GM23338 (cell line): ENCODE results near the gene PPL. TPM values are rescaled to one million over a fixed set of nuclear protein-coding genes. Genes with fewer than 3 reads are reported as not detected.

Experiments
- ATAC-seq: fragments of 200-7000 bp; cut with Tn5 transposase; 3 replicates; pipeline ENCODE4 v1.9.1; 2020
- DNase-seq: peaks from one replicate; pipeline ENCODE4 v3.0.0-alpha.2; 2015; ENCODE audit warnings: low spot score
- H2AFZ ChIP-seq: fragments of 200-600 bp; sonication (generic); 2 replicates; pipeline ENCODE4 v1.8.0; 2016; ENCODE audit warnings: antibody characterized with exemption, mild to moderate bottlenecking, moderate library complexity
- H3F3A ChIP-seq: fragments of 200-600 bp; sonication (generic); replicated peaks from 2 replicates; pipeline ENCODE4 v1.8.0; 2017; ENCODE audit warnings: antibody characterized with exemption, mixed run types, low read depth
- H3K27ac ChIP-seq: fragments of 200-600 bp; sonication (generic); 2 replicates; pipeline ENCODE4 v1.6.1; 2016; ENCODE audit warnings: low read depth
- H3K27me3 ChIP-seq: fragments of 200-600 bp; sonication (generic); 2 replicates; pipeline ENCODE4 v1.8.0; 2016; ENCODE audit warnings: mild to moderate bottlenecking, mixed run types, moderate library complexity; ENCODE audit not compliant: insufficient read depth
- H3K36me3 ChIP-seq: fragments of 200-600 bp; sonication (generic); 2 replicates; pipeline ENCODE4 v1.8.0; 2016; ENCODE audit warnings: mild to moderate bottlenecking; ENCODE audit not compliant: insufficient read depth
- H3K4me1 ChIP-seq: fragments of 200-600 bp; sonication (generic); 2 replicates; pipeline ENCODE4 v1.8.0; 2016; ENCODE audit warnings: mild to moderate bottlenecking, moderate library complexity; ENCODE audit not compliant: insufficient read depth
- H3K4me2 ChIP-seq: fragments of 200-600 bp; sonication (generic); 2 replicates; pipeline ENCODE4 v1.7.1; 2017; ENCODE audit warnings: mixed run types
- H3K4me3 ChIP-seq: fragments of 200-600 bp; sonication (generic); 2 replicates; pipeline ENCODE4 v1.6.1; 2016; ENCODE audit warnings: mixed run types
- H3K79me2 ChIP-seq: fragments of 200-600 bp; sonication (generic); replicated peaks from 2 replicates; pipeline ENCODE4 v1.8.0; 2017; ENCODE audit warnings: mild to moderate bottlenecking; ENCODE audit not compliant: insufficient read depth
- H3K9me2 ChIP-seq: fragments of 200-600 bp; sonication (generic); 2 replicates; pipeline ENCODE4 v1.8.0; 2017; ENCODE audit not compliant: insufficient read depth
- H4K20me1 ChIP-seq: fragments of 200-600 bp; sonication (generic); replicated peaks from 2 replicates; pipeline ENCODE4 v1.8.0; 2017; ENCODE audit warnings: mild to moderate bottlenecking; ENCODE audit not compliant: insufficient read depth
- H3K27ac Mint-ChIP-seq: 2 replicates; pipeline ENCODE4 v1.8.0; 2020; ENCODE audit warnings: inconsistent platforms, mild to moderate bottlenecking, moderate library complexity, mixed read lengths
- H3K27me3 Mint-ChIP-seq: 3 replicates; pipeline ENCODE4 v1.8.0; 2022; ENCODE audit warnings: low read depth, mild to moderate bottlenecking, moderate library complexity, mixed read lengths, inconsistent platforms; ENCODE audit not compliant: insufficient read depth, poor library complexity
- H3K36me3 Mint-ChIP-seq: 3 replicates; pipeline ENCODE4 v1.8.0; 2021; ENCODE audit warnings: low read depth, mild to moderate bottlenecking, inconsistent platforms, moderate library complexity, mixed read lengths
- H3K4me1 Mint-ChIP-seq: 3 replicates; pipeline ENCODE4 v1.8.0; 2020; ENCODE audit warnings: mild to moderate bottlenecking, inconsistent platforms, mixed read lengths
- H3K4me3 Mint-ChIP-seq: 3 replicates; pipeline ENCODE4 v1.8.0; 2021; ENCODE audit warnings: moderate library complexity, mild to moderate bottlenecking, inconsistent platforms, mixed read lengths
- H3K9me3 Mint-ChIP-seq: 3 replicates; pipeline ENCODE4 v1.8.0; 2020; ENCODE audit warnings: moderate library complexity, mild to moderate bottlenecking, inconsistent platforms, mixed read lengths
- CREB1 ChIP-seq: fragments of 250-450 bp; sonication (Bioruptor Pico); IDR thresholded peaks from 2 replicates; pipeline ENCODE4 v1.5.0; 2020; ENCODE audit warnings: low read depth, mild to moderate bottlenecking, moderate library complexity
- EZH2 ChIP-seq: fragments of 200-600 bp; sonication (generic); IDR thresholded peaks from one replicate; pipeline ENCODE4 v1.8.0; 2017; ENCODE audit warnings: antibody characterized with exemption, mild to moderate bottlenecking, low read depth; ENCODE audit not compliant: unreplicated experiment
- EZH2phosphoT487 ChIP-seq: fragments of 200-600 bp; sonication (generic); IDR thresholded peaks from one replicate; pipeline ENCODE4 v1.8.1; 2018; ENCODE audit warnings: antibody characterized with exemption; ENCODE audit not compliant: unreplicated experiment
- JUNB ChIP-seq: IDR thresholded peaks from one replicate; pipeline ENCODE4 v1.6.1; 2016; ENCODE audit warnings: antibody characterized with exemption; ENCODE audit not compliant: unreplicated experiment
- NANOG ChIP-seq: IDR thresholded peaks from 2 replicates; pipeline ENCODE4 v1.6.1; 2016; ENCODE audit warnings: antibody characterized with exemption, borderline replicate concordance
- POLR2AphosphoS5 ChIP-seq: IDR thresholded peaks from 2 replicates; pipeline ENCODE4 v1.6.1; 2016; ENCODE audit warnings: antibody characterized with exemption, low read depth
- STAT1 ChIP-seq: IDR thresholded peaks from one replicate; pipeline ENCODE4 v1.6.1; 2016; ENCODE audit warnings: antibody characterized with exemption; ENCODE audit not compliant: unreplicated experiment
- ZNF114 ChIP-seq: fragments of 250-450 bp; sonication (Bioruptor Pico); IDR thresholded peaks from 2 replicates; pipeline ENCODE4 v1.5.0; 2020; ENCODE audit warnings: mild to moderate bottlenecking, moderate library complexity
- ZNF331 ChIP-seq: fragments of 250-450 bp; sonication (Bioruptor Pico); IDR thresholded peaks from 2 replicates; pipeline ENCODE4 v1.5.0; 2020; ENCODE audit warnings: low read depth, mild to moderate bottlenecking, moderate library complexity
- polyA plus RNA-seq: library from polyadenylated mRNA; unstranded; fragments of >200 nt; fragmentation: Nextera tagmentation; extraction: Ambion mirVana; gene quantifications from 2 replicates; pipeline ENCODE4 v1.2.1, GENCODE V29; 2016
- total RNA-seq: library from RNA; depleted of rRNA; stranded (reverse); fragments of >200 nt; shearing (Covaris generic); gene quantifications from 2 replicates; pipeline ENCODE4 v1.2.3, GENCODE V29; 2014
- TF ChIP-seq, protein P1 (sequence below): IDR thresholded peaks from one replicate; pipeline ENCODE4 v1.6.1; 2018; ENCODE audit warnings: antibody characterized with exemption; ENCODE audit not compliant: unreplicated experiment
- TF ChIP-seq, protein P2 (sequence below): fragments of 250-450 bp; sonication (Bioruptor Pico); IDR thresholded peaks from 2 replicates; pipeline ENCODE4 v1.5.0; 2020; ENCODE audit warnings: mild to moderate bottlenecking, moderate library complexity
- TF ChIP-seq, protein P3 (sequence below): IDR thresholded peaks from 2 replicates; pipeline ENCODE4 v1.6.1; 2016; ENCODE audit warnings: antibody characterized with exemption
- TF ChIP-seq, protein P4 (sequence below), 2 experiments: fragments of 200-600 bp in 1 of 2; sonication (generic) in 1 of 2; conservative IDR thresholded peaks; 2 replicates each; pipeline versions ENCODE4 v1.5.1 to v1.6.1; 2016 to 2017; ENCODE audit warnings: antibody characterized with exemption in 2 of 2, low read depth in 2 of 2, mild to moderate bottlenecking in 2 of 2, moderate library complexity in 1 of 2

PPL gene
- total and polyA plus RNA-seq, 2 experiments from 2014 or later: 10.6 to 31.7 TPM

DNA sequence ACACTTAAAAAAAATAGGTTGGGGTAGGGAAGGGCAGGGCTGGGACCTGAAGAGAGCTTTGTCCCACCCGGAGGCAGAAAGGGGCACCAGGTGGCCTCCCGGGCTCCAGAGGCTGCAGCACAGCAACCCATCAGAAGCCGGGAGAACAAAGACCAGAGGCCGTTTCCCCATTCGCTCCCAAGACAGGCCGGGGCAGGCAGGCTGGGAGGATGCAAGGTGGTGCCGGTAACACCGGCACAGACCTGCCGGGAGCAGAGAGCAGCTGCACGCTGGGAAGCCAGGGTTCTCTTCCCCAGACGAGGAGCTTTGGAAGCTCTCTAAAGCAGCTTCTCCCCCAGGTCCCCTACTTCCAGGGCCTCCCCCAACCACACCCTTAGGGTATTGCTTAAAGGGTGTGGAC lies 5.6 kb downstream of the PPL start:
- no peak overlapping the region for H3K27ac ChIP-seq
- no peak for DNase-seq
- no peak for ATAC-seq
- H3K36me3 Mint-ChIP-seq: peaks cover 17% of the 10 kb centered on the region
- no peaks in the 10 kb centered on the region for H3K9me2 ChIP-seq
- no peak overlapping the region for H3K4me3 Mint-ChIP-seq
- H4K20me1 ChIP-seq: no peaks in the 10 kb centered on the region; the same call in 1 of the 2 replicates
- H2AFZ ChIP-seq: no peak overlapping the region
- TF ChIP-seq, protein P1, sequence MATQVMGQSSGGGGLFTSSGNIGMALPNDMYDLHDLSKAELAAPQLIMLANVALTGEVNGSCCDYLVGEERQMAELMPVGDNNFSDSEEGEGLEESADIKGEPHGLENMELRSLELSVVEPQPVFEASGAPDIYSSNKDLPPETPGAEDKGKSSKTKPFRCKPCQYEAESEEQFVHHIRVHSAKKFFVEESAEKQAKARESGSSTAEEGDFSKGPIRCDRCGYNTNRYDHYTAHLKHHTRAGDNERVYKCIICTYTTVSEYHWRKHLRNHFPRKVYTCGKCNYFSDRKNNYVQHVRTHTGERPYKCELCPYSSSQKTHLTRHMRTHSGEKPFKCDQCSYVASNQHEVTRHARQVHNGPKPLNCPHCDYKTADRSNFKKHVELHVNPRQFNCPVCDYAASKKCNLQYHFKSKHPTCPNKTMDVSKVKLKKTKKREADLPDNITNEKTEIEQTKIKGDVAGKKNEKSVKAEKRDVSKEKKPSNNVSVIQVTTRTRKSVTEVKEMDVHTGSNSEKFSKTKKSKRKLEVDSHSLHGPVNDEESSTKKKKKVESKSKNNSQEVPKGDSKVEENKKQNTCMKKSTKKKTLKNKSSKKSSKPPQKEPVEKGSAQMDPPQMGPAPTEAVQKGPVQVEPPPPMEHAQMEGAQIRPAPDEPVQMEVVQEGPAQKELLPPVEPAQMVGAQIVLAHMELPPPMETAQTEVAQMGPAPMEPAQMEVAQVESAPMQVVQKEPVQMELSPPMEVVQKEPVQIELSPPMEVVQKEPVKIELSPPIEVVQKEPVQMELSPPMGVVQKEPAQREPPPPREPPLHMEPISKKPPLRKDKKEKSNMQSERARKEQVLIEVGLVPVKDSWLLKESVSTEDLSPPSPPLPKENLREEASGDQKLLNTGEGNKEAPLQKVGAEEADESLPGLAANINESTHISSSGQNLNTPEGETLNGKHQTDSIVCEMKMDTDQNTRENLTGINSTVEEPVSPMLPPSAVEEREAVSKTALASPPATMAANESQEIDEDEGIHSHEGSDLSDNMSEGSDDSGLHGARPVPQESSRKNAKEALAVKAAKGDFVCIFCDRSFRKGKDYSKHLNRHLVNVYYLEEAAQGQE: no peak
- TF ChIP-seq, protein P2, sequence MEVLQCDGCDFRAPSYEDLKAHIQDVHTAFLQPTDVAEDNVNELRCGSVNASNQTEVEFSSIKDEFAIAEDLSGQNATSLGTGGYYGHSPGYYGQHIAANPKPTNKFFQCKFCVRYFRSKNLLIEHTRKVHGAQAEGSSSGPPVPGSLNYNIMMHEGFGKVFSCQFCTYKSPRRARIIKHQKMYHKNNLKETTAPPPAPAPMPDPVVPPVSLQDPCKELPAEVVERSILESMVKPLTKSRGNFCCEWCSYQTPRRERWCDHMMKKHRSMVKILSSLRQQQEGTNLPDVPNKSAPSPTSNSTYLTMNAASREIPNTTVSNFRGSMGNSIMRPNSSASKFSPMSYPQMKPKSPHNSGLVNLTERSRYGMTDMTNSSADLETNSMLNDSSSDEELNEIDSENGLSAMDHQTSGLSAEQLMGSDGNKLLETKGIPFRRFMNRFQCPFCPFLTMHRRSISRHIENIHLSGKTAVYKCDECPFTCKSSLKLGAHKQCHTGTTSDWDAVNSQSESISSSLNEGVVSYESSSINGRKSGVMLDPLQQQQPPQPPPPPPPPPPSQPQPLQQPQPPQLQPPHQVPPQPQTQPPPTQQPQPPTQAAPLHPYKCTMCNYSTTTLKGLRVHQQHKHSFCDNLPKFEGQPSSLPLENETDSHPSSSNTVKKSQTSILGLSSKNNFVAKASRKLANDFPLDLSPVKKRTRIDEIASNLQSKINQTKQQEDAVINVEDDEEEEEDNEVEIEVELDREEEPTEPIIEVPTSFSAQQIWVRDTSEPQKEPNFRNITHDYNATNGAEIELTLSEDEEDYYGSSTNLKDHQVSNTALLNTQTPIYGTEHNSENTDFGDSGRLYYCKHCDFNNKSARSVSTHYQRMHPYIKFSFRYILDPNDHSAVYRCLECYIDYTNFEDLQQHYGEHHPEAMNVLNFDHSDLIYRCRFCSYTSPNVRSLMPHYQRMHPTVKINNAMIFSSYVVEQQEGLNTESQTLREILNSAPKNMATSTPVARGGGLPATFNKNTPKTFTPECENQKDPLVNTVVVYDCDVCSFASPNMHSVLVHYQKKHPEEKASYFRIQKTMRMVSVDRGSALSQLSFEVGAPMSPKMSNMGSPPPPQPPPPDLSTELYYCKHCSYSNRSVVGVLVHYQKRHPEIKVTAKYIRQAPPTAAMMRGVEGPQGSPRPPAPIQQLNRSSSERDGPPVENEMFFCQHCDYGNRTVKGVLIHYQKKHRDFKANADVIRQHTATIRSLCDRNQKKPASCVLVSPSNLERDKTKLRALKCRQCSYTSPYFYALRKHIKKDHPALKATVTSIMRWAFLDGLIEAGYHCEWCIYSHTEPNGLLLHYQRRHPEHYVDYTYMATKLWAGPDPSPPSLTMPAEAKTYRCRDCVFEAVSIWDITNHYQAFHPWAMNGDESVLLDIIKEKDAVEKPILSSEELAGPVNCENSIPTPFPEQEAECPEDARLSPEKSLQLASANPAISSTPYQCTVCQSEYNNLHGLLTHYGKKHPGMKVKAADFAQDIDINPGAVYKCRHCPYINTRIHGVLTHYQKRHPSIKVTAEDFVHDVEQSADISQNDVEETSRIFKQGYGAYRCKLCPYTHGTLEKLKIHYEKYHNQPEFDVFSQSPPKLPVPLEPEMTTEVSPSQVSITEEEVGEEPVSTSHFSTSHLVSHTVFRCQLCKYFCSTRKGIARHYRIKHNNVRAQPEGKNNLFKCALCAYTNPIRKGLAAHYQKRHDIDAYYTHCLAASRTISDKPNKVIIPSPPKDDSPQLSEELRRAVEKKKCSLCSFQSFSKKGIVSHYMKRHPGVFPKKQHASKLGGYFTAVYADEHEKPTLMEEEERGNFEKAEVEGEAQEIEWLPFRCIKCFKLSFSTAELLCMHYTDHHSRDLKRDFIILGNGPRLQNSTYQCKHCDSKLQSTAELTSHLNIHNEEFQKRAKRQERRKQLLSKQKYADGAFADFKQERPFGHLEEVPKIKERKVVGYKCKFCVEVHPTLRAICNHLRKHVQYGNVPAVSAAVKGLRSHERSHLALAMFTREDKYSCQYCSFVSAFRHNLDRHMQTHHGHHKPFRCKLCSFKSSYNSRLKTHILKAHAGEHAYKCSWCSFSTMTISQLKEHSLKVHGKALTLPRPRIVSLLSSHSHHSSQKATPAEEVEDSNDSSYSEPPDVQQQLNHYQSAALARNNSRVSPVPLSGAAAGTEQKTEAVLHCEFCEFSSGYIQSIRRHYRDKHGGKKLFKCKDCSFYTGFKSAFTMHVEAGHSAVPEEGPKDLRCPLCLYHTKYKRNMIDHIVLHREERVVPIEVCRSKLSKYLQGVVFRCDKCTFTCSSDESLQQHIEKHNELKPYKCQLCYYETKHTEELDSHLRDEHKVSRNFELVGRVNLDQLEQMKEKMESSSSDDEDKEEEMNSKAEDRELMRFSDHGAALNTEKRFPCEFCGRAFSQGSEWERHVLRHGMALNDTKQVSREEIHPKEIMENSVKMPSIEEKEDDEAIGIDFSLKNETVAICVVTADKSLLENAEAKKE: no peak
- TF ChIP-seq ZNF331 (no peak), ZNF114 (CRISPR knock-in tag) (no peak), EZH2phosphoT487 (no peak), JUNB (no peak), POLR2AphosphoS5 (no peak), EZH2 (no peak), STAT1 (no peak), CREB1 (CRISPR knock-in tag) (no peak), NANOG (no peak)
- TF ChIP-seq, protein P3, sequence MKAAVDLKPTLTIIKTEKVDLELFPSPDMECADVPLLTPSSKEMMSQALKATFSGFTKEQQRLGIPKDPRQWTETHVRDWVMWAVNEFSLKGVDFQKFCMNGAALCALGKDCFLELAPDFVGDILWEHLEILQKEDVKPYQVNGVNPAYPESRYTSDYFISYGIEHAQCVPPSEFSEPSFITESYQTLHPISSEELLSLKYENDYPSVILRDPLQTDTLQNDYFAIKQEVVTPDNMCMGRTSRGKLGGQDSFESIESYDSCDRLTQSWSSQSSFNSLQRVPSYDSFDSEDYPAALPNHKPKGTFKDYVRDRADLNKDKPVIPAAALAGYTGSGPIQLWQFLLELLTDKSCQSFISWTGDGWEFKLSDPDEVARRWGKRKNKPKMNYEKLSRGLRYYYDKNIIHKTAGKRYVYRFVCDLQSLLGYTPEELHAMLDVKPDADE: no peak
- TF ChIP-seq, protein P4, sequence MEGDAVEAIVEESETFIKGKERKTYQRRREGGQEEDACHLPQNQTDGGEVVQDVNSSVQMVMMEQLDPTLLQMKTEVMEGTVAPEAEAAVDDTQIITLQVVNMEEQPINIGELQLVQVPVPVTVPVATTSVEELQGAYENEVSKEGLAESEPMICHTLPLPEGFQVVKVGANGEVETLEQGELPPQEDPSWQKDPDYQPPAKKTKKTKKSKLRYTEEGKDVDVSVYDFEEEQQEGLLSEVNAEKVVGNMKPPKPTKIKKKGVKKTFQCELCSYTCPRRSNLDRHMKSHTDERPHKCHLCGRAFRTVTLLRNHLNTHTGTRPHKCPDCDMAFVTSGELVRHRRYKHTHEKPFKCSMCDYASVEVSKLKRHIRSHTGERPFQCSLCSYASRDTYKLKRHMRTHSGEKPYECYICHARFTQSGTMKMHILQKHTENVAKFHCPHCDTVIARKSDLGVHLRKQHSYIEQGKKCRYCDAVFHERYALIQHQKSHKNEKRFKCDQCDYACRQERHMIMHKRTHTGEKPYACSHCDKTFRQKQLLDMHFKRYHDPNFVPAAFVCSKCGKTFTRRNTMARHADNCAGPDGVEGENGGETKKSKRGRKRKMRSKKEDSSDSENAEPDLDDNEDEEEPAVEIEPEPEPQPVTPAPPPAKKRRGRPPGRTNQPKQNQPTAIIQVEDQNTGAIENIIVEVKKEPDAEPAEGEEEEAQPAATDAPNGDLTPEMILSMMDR (conservative IDR thresholded peaks at IDR 0.05; ENCODE audit: low read depth in 2 of 2): no peak
- no peak overlapping the region for H3K27ac Mint-ChIP-seq
- H3K9me3 Mint-ChIP-seq: peaks cover 13% of the 10 kb centered on the region
- H3K27me3 Mint-ChIP-seq: peaks cover 10% of the 10 kb centered on the region
- no peaks in the 10 kb centered on the region; the same call in 1 of the 2 replicates for H3K36me3 ChIP-seq
- no peak overlapping the region for H3K4me3 ChIP-seq
- no peaks in the 10 kb centered on the region for H3F3A ChIP-seq
- H3K4me1 Mint-ChIP-seq: peaks cover 2% of the 10 kb centered on the region; the same call in 1 of the 3 replicates
- no peak overlapping the region for H3K4me2 ChIP-seq
- H3K79me2 ChIP-seq: peaks cover 16% of the 10 kb centered on the region
- no peaks in the 10 kb centered on the region for H3K27me3 ChIP-seq
- H3K4me1 ChIP-seq: peaks cover 7% of the 10 kb centered on the region; the same call in 1 of the 2 replicates
